HCT116 (cell line): ENCODE measurements around the gene EXOC4. TPM values are rescaled to one million over a fixed set of nuclear protein-coding genes. Genes with fewer than 3 reads are reported as not detected.

Experiments
- ATAC-seq: fragments of 200-7000 bp; cut with Tn5 transposase; 2 replicates; pipeline ENCODE4 v1.9.1; 2020; ENCODE audit warnings: mild to moderate bottlenecking, moderate library complexity
- BruUV-seq: library from RNA; stranded (reverse); fragments of 400-500 nt; replicated peaks from 2 replicates; lab custom pipeline; 2021; lab: Mats Ljungman, UMichigan
- CTCF ChIA-PET: fragments of 300-600 bp; sonication (Branson Sonifier 250); formaldehyde crosslinking; loops from one replicate; lab custom pipeline; 2021; ENCODE audit warnings: antibody characterized with exemption; lab: Charles Lee
- POLR2A ChIA-PET: fragments of 300-600, 350-600 bp; sonication (Branson Sonifier 250); formaldehyde crosslinking; loops from one replicate; lab custom pipeline; 2021; ENCODE audit warnings: antibody characterized with exemption; lab: Charles Lee
- RAD21 ChIA-PET, 2 experiments: fragments of 300-600 bp; sonication (Branson Sonifier 250); formaldehyde crosslinking; loops; one replicate each; lab custom pipeline; 2023; ENCODE audit warnings: low total read pairs in 2 of 2; ENCODE audit not compliant: uncharacterized antibody in 2 of 2, unreplicated experiment in 2 of 2, low non-redundant PET in 1 of 2; lab: Charles Lee
- DNase-seq: peaks from one replicate; pipeline ENCODE4 v3.0.0-alpha.2; 2010; ENCODE audit warnings: low read depth, low spot score
- H2AFZ ChIP-seq: fragments of 200-600 bp; shearing (Covaris generic), sonication (generic); 2 replicates; pipeline ENCODE4 v1.6.1; 2017; ENCODE audit warnings: low read depth, mixed run types, mixed read lengths, antibody characterized with exemption, low read length; ENCODE audit not compliant: poor library complexity, severe bottlenecking
- H3K27ac ChIP-seq: 2 replicates; pipeline ENCODE4 v1.5.1; 2012; ENCODE audit warnings: low read depth, low read length
- H3K27me3 ChIP-seq: fragments of 200-600 bp; sonication (generic); 2 replicates; pipeline ENCODE4 v1.6.1; 2016; ENCODE audit warnings: mixed run types, low read length, mixed read lengths; ENCODE audit not compliant: insufficient read depth
- H3K36me3 ChIP-seq, 2 experiments: fragments of 200-500 bp in 1 of 2; fragments of 200-600 bp in 1 of 2; sonication (Bioruptor generic) in 1 of 2; sonication (generic) in 1 of 2; 2 replicates each; pipeline versions ENCODE4 v1.5.1 to v1.6.1; 2014 to 2016; ENCODE audit warnings: low read length in 2 of 2, inconsistent platforms in 1 of 2, mixed read lengths in 1 of 2, mixed run types in 1 of 2; ENCODE audit not compliant: insufficient read depth in 2 of 2, control insufficient read depth in 1 of 2
- H3K4me1 ChIP-seq, 2 experiments: fragments of 200-600 bp in 1 of 2; sonication (generic) in 1 of 2; 2 replicates each; pipeline versions ENCODE4 v1.5.1 to v1.6.1; 2012 to 2017; ENCODE audit warnings: low read length in 2 of 2, inconsistent platforms in 1 of 2, mild to moderate bottlenecking in 1 of 2, mixed read lengths in 1 of 2, mixed run types in 1 of 2, moderate library complexity in 1 of 2; ENCODE audit not compliant: insufficient read depth in 2 of 2, control insufficient read depth in 1 of 2
- H3K4me2 ChIP-seq: fragments of 200-600 bp; sonication (generic); 2 replicates; pipeline ENCODE4 v1.6.1; 2017; ENCODE audit warnings: mixed run types, low read length, mixed read lengths
- H3K4me3 ChIP-seq, 2 experiments: fragments of 200-600 bp in 1 of 2; sonication (generic) in 1 of 2; replicated peaks in 1 of 2; 2 replicates each; pipeline ENCODE4 v1.5.1; 2011 to 2016; ENCODE audit warnings: low read length in 2 of 2, control low read depth in 1 of 2, low read depth in 1 of 2, mild to moderate bottlenecking in 1 of 2, mixed read lengths in 1 of 2, mixed run types in 1 of 2
- H3K79me2 ChIP-seq: fragments of 200-600 bp; sonication (generic); 2 replicates; pipeline ENCODE4 v1.6.1; 2017; ENCODE audit warnings: mild to moderate bottlenecking, mixed run types, low read length, moderate library complexity, mixed read lengths; ENCODE audit not compliant: insufficient read depth
- H3K9ac ChIP-seq: fragments of 200-600 bp; sonication (generic); 2 replicates; pipeline ENCODE4 v1.6.1; 2016; ENCODE audit warnings: low read length, mixed read lengths
- H3K9me2 ChIP-seq: fragments of 200-600 bp; sonication (generic), shearing (Covaris generic); 2 replicates; pipeline ENCODE4 v1.6.1; 2017; ENCODE audit warnings: mixed run types, mild to moderate bottlenecking, moderate library complexity; ENCODE audit not compliant: insufficient read depth
- H3K9me3 ChIP-seq, 2 experiments: fragments of 200-500 bp in 1 of 2; fragments of 200-600 bp in 1 of 2; sonication (Bioruptor generic) in 1 of 2; sonication (generic) in 1 of 2; 2 replicates each; pipeline ENCODE4 v1.6.1; 2014 to 2017; ENCODE audit warnings: low read length in 2 of 2, mixed read lengths in 2 of 2, inconsistent platforms in 1 of 2, low read depth in 1 of 2, mild to moderate bottlenecking in 1 of 2, mixed run types in 1 of 2, moderate library complexity in 1 of 2; ENCODE audit not compliant: control insufficient read depth in 1 of 2, insufficient read depth in 1 of 2
- H4K20me1 ChIP-seq: fragments of 200-600 bp; sonication (generic), shearing (Covaris generic); 2 replicates; pipeline ENCODE4 v1.6.1; 2017; ENCODE audit warnings: mixed run types, mild to moderate bottlenecking, moderate library complexity; ENCODE audit not compliant: insufficient read depth
- EGR1 ChIP-seq: IDR thresholded peaks from 2 replicates; pipeline ENCODE4 v1.6.1; 2012; ENCODE audit warnings: low read depth
- ELF1 ChIP-seq: IDR thresholded peaks from 2 replicates; pipeline ENCODE4 v1.6.1; 2012; ENCODE audit warnings: low read depth, borderline replicate concordance
- EZH2 ChIP-seq: fragments of 200-600 bp; sonication (generic); IDR thresholded peaks from 2 replicates; pipeline ENCODE4 v1.6.1; 2017; ENCODE audit warnings: antibody characterized with exemption, mixed run types
- EZH2phosphoT487 ChIP-seq: fragments of 200-600 bp; IDR thresholded peaks from 2 replicates; pipeline ENCODE4 v1.6.1; 2018; ENCODE audit warnings: antibody characterized with exemption, borderline replicate concordance
- POLR2A ChIP-seq: IDR thresholded peaks from 2 replicates; pipeline ENCODE4 v1.7.0; 2011; ENCODE audit warnings: borderline replicate concordance; ENCODE audit not compliant: insufficient read depth, insufficient read length; ENCODE audit errors: extremely low read depth
- POLR2AphosphoS5 ChIP-seq: IDR thresholded peaks from 2 replicates; pipeline ENCODE4 v1.6.1; 2011; ENCODE audit warnings: mild to moderate bottlenecking, low read depth, low read length, moderate library complexity
- RAD21 ChIP-seq: IDR thresholded peaks from 2 replicates; pipeline ENCODE4 v1.6.1; 2012; ENCODE audit warnings: low read depth, mild to moderate bottlenecking
- SP1 ChIP-seq: IDR thresholded peaks from 2 replicates; pipeline ENCODE4 v1.6.1; 2012; ENCODE audit warnings: low read depth
- SRF ChIP-seq: IDR thresholded peaks from 2 replicates; pipeline ENCODE4 v1.6.1; 2012; ENCODE audit warnings: low read depth
- TCF7L2 ChIP-seq: IDR thresholded peaks from 2 replicates; pipeline ENCODE4 v1.7.0; 2011; ENCODE audit warnings: borderline replicate concordance, inconsistent platforms; ENCODE audit not compliant: insufficient read depth, insufficient read length; ENCODE audit errors: extremely low read depth
- ZFX ChIP-seq: fragments of 450-650 bp; IDR thresholded peaks from 2 replicates; pipeline ENCODE4 v1.6.1; 2017
- ZNF274 ChIP-seq: fragments of 200-500 bp; sonication (Bioruptor generic); IDR thresholded peaks from 2 replicates; pipeline ENCODE4 v1.6.1; 2014; ENCODE audit warnings: mild to moderate bottlenecking, low read depth, low read length, inconsistent platforms
- intact Hi-C: fragments of 100-400 bp; cut with micrococcal nuclease; formaldehyde crosslinking; loops from 2 replicates; pipeline ENCODE4 v1.10.0; 2022
- total RNA-seq: library from RNA; stranded (reverse); gene quantifications from one replicate; pipeline ENCODE4 v1.2.1, GENCODE V29; 2021; ENCODE audit not compliant: unreplicated experiment
- TF ChIP-seq, protein P1 (sequence below): IDR thresholded peaks from 2 replicates; pipeline ENCODE4 v1.6.1; 2012
- TF ChIP-seq, protein P2 (sequence below): IDR thresholded peaks from 2 replicates; pipeline ENCODE4 v1.6.1; 2011; ENCODE audit warnings: mild to moderate bottlenecking, low read length, moderate library complexity; ENCODE audit not compliant: insufficient replicate concordance; ENCODE audit errors: extremely low read depth
- TF ChIP-seq, protein P3 (sequence below): IDR thresholded peaks from 2 replicates; pipeline ENCODE4 v1.6.1; 2012

Gene EXOC4
- total RNA-seq, 1 experiment from 2014 or later: 40.3 TPM

DNA sequence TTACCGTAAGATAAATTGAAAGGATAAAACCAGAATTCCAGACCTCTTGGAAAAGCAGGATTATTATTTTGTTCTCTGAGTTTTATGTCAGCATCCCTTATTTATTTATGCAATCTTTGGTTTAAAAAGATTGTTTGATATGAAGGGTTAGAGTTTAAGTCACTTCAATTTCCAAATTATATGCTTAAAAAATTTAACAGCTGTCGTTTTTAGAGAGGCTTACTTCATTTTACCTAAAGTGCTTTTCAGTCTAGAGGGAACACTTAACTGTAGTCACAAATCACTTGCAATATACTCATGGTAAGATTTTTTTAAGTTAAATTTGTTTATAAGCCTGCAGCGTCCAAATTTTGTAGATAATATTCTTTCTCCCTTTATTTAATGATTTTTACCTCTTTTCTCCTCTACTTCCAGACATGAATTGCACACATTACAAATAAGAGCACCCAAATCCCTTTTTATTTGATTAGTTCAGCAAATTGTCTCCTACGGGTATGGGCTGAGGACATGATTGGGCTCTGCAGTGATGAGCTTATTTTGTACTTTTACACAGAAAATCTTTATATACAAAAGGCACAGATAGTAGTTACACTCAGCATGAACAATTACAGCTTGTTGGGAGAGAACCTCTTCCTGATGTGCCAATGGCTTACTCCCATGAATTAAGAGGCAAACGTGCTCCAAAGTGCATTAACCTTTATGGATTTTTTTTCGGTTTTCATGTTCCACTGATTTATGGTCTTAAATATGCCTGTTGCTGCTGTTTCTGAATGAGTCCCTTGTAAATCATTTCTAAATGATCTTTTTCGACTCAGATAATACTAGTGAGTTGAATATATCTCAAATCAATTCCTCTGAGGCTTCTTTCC, 555.0 kb downstream of the EXOC4 start:
- H3K9me2 ChIP-seq: no peaks in the 10 kb centered on the region
- no peak overlapping the region for H3K9ac ChIP-seq
- H3K36me3 ChIP-seq: no peaks in the 10 kb centered on the region
- ChIA-PET CTCF (no interaction called here), RAD21 (no interaction called here), POLR2A (no interaction called here)
- intact Hi-C loops: no loop called here
- no peaks in the 10 kb centered on the region for H3K4me1 ChIP-seq
- no peaks in the 10 kb centered on the region for H4K20me1 ChIP-seq
- no peak for ATAC-seq
- H3K4me3 ChIP-seq: no peak overlapping the region
- no peak for DNase-seq
- TF ChIP-seq SRF (no peak), EGR1 (no peak), POLR2A (no peak)
- H3K79me2 ChIP-seq: no peaks in the 10 kb centered on the region
- no peak overlapping the region for H2AFZ ChIP-seq
- BruUV-seq: no TSS peak
- H3K27ac ChIP-seq: no peak overlapping the region
- no peaks in the 10 kb centered on the region for H3K9me3 ChIP-seq
- H3K4me2 ChIP-seq: no peak overlapping the region
- H3K27me3 ChIP-seq: no peaks in the 10 kb centered on the region

DNA sequence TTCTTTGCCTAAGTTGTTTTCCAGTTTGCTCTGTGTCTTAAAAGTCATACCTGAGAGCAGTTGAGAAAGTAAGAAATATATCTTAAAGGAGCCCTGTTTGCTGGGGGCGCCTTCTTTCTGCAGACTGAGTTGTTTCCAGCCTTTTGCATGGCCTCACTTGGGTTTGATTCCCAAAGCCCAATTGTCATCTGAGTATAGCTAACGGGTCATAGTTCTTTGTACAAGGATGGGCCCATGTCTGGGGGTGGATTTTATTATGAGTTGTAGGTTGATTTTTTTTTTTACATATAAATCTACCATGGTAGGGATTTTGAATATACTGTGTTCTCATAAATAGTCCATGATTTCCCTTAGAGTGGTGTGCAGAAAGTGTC, 555.6 kb downstream of the EXOC4 start:
- H2AFZ ChIP-seq: no peak overlapping the region
- ChIA-PET POLR2A (no interaction called here), CTCF (no interaction called here), RAD21 (no interaction called here)
- no TSS peak for BruUV-seq
- H3K4me3 ChIP-seq: no peak overlapping the region
- no peaks in the 10 kb centered on the region for H3K27me3 ChIP-seq
- no peaks in the 10 kb centered on the region for H4K20me1 ChIP-seq
- DNase-seq (no peak), ATAC-seq (no peak)
- no peak overlapping the region for H3K4me2 ChIP-seq
- no peaks in the 10 kb centered on the region for H3K9me2 ChIP-seq
- no peak overlapping the region for H3K27ac ChIP-seq
- H3K36me3 ChIP-seq: no peaks in the 10 kb centered on the region
- H3K79me2 ChIP-seq: no peaks in the 10 kb centered on the region
- H3K4me1 ChIP-seq: no peaks in the 10 kb centered on the region
- intact Hi-C loops: no loop called here
- H3K9ac ChIP-seq: no peak overlapping the region
- TF ChIP-seq ZFX: no peak
- TF ChIP-seq, protein P1, sequence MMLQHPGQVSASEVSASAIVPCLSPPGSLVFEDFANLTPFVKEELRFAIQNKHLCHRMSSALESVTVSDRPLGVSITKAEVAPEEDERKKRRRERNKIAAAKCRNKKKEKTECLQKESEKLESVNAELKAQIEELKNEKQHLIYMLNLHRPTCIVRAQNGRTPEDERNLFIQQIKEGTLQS: no peak
- TF ChIP-seq RAD21: no peak
- no peak for TF ChIP-seq EGR1
- TF ChIP-seq, protein P2, sequence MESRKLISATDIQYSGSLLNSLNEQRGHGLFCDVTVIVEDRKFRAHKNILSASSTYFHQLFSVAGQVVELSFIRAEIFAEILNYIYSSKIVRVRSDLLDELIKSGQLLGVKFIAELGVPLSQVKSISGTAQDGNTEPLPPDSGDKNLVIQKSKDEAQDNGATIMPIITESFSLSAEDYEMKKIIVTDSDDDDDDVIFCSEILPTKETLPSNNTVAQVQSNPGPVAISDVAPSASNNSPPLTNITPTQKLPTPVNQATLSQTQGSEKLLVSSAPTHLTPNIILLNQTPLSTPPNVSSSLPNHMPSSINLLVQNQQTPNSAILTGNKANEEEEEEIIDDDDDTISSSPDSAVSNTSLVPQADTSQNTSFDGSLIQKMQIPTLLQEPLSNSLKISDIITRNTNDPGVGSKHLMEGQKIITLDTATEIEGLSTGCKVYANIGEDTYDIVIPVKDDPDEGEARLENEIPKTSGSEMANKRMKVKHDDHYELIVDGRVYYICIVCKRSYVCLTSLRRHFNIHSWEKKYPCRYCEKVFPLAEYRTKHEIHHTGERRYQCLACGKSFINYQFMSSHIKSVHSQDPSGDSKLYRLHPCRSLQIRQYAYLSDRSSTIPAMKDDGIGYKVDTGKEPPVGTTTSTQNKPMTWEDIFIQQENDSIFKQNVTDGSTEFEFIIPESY: no peak
- no peak for TF ChIP-seq EZH2phosphoT487
- no peak for TF ChIP-seq SP1
- no peak for TF ChIP-seq ZNF274
- no peak for TF ChIP-seq EZH2
- no peak for TF ChIP-seq SRF
- TF ChIP-seq ELF1: no peak
- TF ChIP-seq POLR2AphosphoS5: no peak
- TF ChIP-seq, protein P3, sequence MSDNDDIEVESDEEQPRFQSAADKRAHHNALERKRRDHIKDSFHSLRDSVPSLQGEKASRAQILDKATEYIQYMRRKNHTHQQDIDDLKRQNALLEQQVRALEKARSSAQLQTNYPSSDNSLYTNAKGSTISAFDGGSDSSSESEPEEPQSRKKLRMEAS: no peak
- TF ChIP-seq TCF7L2: no peak
- H3K9me3 ChIP-seq: no peaks in the 10 kb centered on the region
